HG03439 (cell line): Measurements from ENCODE around the gene IQCK.
"Not testable (repeated sequence)": the region's sequence is repeated elsewhere in the genome, so short reads cannot be mapped to it uniquely, and the experiment has no call there.

Experiments
- ATAC-seq: cut with Tn5 transposase; IDR thresholded peaks from one replicate; pipeline ENCODE4 v1.9.1; 2021; ENCODE audit warnings: mild to moderate bottlenecking, moderate library complexity; ENCODE audit not compliant: unreplicated experiment

IQCK gene

DNA sequence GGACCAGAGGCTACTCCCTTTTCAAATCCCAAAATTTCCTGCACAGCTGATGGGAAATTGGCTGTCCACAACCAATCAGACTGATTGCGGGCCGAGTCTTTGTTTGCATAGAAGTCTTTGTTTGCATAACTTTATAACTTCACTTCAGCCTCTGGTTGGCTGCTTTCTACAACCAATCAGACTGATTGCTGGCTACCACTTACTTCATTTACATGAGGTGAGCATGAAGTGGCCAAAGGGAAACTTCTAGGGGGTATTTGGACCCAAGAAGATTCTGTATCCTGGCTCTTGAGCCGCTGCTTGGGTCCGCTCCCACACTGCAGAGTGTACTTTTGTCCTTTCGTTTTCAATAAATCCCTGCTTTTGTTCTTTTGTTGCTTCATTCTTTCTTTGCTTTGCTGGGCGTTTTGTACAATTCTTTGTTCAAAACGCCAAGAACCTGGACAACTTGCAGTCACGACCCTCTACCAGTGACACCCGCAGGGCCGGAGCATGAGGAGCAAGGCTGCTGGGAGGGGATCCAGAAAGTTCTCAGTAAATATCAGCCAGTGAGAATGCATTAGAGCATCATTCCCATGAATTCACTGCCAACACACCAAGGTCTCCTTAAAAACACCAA lies 67.5 kb downstream of the IQCK start:
- ATAC-seq = no peak

GRCh38 chr16:19801369-19801768 lies 83.3 kb downstream of the IQCK start:
- ATAC-seq = not testable (repeated sequence)

- ATAC-seq = not testable (repeated sequence)
Measured at GRCh38 chr16:19801824-19802223, 83.8 kb downstream of the IQCK start.

GRCh38 chr16:19802612-19803011 lies 84.5 kb downstream of the IQCK start:
- ATAC-seq = no peak

DNA sequence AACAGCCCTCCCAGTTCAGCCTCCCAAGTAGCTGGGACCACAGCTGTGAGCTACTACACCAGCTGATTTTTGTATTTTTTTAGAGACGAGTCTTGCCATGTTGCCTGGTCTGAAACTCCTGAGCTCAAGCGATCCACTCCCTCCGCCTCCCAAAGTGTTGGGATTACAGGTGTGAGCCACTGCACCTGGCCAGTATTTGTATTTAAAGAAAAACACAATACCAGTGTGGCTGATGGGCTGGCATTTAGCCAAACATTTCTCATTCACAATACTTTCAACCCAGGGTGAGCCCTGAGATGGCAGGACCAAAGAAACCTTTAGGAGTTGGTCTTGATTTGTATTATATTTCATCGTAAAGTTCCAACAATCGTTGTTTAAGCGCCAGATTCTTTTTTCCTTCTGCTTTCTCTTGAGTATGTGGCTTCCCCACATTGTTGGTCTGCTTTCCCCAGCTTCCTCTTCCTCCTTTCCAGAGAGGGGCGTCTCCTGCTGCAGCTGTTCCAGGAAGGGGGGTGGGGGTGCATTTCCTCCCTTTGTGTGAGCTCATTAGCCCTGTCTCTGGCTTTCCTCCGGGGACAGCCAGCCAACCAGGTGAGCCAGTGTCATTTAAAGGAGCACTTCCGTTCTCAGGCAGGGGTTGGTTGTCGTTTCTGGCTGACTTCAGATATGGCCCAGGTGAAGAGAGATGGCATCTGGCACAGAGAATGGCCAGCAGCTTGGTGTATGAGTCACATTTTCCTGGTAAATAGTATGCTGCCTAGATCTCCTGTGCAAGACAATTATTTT lies 86.7 kb downstream of the IQCK start:
- ATAC-seq = no peak

DNA sequence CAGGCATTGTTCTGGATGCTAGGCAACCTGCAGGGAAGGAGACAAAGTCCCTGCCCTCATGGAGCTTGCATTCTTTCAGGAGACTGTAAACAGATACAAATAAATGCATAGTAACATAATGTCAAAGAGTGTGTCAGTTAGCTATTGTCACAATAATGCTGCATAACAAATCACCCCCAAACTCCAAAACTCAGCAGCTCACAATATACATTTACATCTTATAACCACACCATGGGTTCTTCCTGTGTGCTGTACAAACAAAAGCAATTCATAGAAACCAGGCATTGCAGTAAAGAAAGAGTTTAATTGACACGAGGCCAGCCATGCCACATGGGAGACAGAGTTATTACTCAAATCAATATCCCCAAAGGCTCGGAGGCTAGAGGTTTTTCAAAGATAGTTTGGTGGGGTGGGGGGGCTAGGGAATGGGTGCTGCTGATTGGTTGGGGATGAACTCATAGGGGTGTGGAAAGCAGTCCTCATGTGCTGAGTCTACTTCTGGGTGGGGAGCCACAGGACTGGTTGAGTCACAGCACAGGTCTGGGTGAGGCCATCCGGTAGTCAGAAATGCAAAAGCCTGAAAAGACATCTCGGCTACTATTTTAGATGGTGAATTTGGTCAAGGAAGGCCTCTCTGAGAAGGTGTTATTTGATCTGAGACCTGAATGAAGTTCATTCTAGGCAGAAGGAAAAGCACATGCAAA lies 87.5 kb downstream of the IQCK start:
- ATAC-seq = no peak

- no peak for ATAC-seq
Measured at GRCh38 chr16:19808061-19808641, 90.1 kb downstream of the IQCK start.

DNA sequence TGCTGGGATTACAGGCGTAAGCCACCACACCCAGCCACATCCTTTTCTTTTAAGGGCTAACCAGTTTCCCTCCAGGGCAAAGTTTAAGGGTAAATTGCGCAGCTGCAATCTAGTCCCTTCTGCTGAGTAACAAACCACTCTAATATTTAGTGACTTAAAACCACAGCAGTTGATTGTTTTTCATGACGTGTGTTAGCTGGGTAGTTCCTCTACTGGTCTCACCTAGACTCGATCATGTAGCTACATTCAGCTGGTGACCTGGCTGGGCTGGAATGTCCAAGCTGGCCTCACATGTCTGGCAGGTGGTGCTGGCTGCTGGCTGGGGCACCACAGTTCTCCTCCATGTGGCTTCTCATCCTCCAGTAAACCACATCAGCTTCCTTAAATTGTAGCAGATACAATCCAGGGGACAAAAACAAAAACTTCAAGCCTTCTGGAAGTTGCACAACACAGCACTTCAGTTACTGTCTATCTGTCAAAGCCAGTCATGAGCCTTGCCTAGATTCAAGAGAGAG lies 91.1 kb downstream of the IQCK start:
- no peak for ATAC-seq

- ATAC-seq = no peak
Measured at GRCh38 chr16:19809693-19810092, 91.6 kb downstream of the IQCK start.

- ATAC-seq = no peak
Measured at GRCh38 chr16:19810817-19811731, 93.0 kb downstream of the IQCK start.

GRCh38 chr16:19812986-19813385 lies 94.9 kb downstream of the IQCK start:
- no peak for ATAC-seq

DNA sequence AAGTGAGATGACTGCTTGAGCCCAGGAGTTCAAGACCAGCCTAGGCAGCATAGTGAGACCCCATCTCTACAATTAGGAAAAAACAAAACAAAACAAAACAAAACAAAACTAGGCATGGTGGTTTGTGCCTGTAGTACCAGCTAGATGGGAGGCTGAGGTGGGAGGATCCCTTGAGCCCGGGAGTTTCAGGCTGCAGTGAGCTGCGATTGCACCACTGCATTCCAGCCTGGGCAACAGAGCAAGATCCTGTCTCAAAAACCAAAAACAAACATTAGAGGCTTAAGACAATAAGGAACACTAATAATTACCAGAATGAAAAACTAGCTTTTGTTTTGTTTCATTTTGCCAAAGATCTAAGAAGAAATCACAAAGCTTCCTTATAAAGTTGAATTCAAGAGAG lies 97.3 kb downstream of the IQCK start:
- ATAC-seq = no peak

- no peak for ATAC-seq
Measured at GRCh38 chr16:19817122-19817521, 99.1 kb downstream of the IQCK start.

- no peak for ATAC-seq
Measured at GRCh38 chr16:19817875-19818274, 99.8 kb downstream of the IQCK start.

- no peak for ATAC-seq
Measured at GRCh38 chr16:19822533-19822932, 104.5 kb downstream of the IQCK start.

GRCh38 chr16:19823322-19823721 lies 105.3 kb downstream of the IQCK start:
- no peak for ATAC-seq

DNA sequence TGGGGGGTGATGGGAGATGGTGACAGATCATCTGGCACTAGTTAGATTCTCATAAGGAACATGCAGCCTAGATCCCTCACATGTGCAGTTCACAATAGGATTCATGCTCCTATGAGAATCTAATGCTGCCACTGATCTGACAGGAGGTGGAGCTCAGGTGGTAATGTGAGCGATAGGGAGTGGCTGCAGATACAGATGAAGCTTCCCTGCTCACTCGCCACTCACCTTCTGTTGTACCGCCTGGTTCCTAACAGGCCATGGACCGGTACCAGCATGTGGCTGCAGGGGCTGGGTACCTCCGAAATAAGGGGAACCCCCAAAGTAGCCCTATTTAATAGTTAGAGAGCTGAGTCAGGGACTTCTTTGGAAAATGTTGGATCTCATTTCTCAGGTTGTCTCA lies 106.1 kb downstream of the IQCK start:
- no peak for ATAC-seq

DNA sequence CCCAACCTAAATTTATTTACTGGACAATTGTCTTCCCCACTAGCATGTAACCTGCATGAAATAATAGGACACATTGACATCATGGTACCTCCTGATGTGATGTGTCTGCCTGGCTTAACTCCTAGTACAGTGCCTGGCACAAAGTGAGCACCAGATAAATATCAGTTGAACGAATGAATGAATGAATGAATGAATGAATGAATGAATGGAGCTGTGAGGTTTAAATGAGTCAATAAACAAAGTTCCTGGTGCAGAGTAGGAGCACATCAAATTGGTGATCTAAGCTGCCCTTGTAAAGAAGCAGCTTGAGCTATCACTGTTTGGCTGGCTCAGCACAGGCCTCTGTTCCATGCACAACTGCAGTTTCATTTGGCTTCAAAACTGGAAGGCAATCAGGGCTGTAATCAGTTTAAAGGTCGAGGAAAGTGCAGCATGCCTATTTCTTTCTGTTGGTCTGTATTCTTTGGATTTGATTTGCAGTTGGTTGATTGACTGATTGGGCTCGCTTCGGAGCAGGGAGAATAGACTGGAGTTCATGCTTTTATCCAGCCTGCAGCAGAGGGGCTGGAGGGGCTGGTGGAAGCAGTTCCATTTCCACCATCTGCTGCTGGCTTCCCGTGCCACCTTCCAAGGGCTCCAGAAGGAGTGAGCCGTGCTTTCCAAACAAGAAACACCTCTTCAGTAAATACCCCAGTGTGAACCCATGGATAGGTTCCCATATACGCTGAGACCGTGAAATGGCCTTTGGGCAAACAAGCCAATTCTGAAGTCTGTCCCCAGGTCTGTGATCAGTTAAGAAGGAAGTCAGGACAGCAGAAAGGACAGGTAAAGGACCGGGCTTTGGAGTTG lies 112.0 kb downstream of the IQCK start:
- ATAC-seq = no peak

DNA sequence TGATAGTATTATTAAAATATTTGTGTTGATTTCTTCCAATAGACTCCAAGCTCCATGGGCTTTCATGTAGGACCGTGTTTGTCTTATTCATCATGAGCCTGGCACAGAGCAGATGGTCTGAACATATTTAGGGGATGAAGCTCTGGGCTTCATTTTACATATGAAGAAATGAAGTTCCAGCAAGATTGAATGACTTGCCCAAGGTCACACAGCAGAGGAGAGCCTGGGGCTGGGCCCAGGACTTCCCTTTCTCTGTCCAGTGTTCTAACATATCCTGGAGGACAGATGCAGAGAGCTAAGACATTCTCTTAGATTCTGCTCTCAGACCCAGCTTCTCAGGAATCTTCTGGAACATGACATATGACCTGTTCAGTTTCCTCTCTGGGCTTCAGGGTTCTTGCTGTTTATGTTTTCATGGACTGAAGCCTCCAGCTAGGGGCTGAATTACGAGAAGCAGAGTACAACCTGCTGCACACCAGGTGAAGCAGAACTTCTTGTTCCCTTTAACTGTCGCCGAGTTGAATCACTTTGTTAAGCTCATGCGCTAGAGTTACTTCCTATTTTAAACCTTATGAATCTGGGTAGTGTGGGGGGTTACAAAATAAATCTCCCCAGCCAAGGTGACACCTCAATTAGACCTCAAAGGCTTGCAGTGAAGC lies 113.0 kb downstream of the IQCK start:
- ATAC-seq = no peak
